Panc1 (cell line): ENCODE measurements around the gene LMNB1.

ENCODE experiments used
- POLR2AphosphoS5 ChIP-seq: IDR thresholded peaks from 2 replicates; pipeline ENCODE4 v1.6.1; 2012; ENCODE audit warnings: mild to moderate bottlenecking, low read depth, low read length, moderate library complexity
- SIN3A ChIP-seq: IDR thresholded peaks from 2 replicates; pipeline ENCODE4 v1.6.1; 2012; ENCODE audit warnings: low read depth, mild to moderate bottlenecking, low read length, moderate library complexity, borderline replicate concordance; ENCODE audit not compliant: insufficient read depth
- TCF7L2 ChIP-seq: IDR thresholded peaks from 2 replicates; pipeline ENCODE4 v1.6.1; 2011; ENCODE audit warnings: mild to moderate bottlenecking, low read depth, low read length, inconsistent platforms
- TF ChIP-seq, protein P1 (sequence below): fragments of 450-650 bp; IDR thresholded peaks from 2 replicates; pipeline ENCODE4 v1.5.1; 2017; ENCODE audit warnings: mild to moderate bottlenecking
- TF ChIP-seq, protein P2 (sequence below), 2 experiments: IDR thresholded peaks; 2 replicates each; pipeline ENCODE4 v1.6.1; 2011 to 2012; ENCODE audit warnings: low read depth in 2 of 2, control low read depth in 1 of 2, low read length in 1 of 2, mild to moderate bottlenecking in 1 of 2, moderate library complexity in 1 of 2; ENCODE audit not compliant: insufficient read depth in 1 of 2

DNA sequence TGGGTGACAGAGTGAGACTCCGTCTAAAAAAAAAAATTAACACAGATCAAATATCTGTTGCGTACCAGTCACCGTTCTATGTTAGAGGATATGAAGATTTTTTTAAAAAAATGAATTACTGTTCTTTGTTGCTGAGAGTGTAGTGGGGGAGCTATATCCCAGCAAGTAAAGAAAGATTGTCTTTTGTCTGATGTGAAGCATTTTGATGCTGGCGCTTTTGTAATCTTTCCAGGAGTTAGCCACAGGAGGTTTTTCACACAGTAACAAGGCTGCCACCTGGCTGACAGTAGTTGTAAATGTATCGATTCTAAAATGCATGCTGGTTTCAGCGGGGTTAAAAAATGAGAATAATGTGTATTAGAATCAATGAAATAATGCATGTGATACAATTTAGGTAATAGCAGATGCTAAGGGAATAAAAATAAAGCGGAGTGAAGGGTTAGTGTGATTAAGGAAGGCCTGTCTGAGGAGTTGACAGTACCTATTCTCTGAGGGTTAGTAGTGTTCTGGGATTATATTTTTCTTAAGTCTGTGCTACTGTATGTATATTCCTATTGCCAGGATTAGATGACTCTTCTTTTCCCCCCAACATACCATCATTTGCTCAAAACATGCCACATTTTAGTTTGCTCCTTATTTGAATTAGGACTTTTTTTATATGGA lies 3.4 kb downstream of the LMNB1 start:
- TF ChIP-seq, protein P1, sequence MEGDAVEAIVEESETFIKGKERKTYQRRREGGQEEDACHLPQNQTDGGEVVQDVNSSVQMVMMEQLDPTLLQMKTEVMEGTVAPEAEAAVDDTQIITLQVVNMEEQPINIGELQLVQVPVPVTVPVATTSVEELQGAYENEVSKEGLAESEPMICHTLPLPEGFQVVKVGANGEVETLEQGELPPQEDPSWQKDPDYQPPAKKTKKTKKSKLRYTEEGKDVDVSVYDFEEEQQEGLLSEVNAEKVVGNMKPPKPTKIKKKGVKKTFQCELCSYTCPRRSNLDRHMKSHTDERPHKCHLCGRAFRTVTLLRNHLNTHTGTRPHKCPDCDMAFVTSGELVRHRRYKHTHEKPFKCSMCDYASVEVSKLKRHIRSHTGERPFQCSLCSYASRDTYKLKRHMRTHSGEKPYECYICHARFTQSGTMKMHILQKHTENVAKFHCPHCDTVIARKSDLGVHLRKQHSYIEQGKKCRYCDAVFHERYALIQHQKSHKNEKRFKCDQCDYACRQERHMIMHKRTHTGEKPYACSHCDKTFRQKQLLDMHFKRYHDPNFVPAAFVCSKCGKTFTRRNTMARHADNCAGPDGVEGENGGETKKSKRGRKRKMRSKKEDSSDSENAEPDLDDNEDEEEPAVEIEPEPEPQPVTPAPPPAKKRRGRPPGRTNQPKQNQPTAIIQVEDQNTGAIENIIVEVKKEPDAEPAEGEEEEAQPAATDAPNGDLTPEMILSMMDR, result no peak; the same call in 1 of the 2 replicates
- TF ChIP-seq POLR2AphosphoS5 (no peak), SIN3A (no peak), TCF7L2 (no peak)
- TF ChIP-seq, protein P2, sequence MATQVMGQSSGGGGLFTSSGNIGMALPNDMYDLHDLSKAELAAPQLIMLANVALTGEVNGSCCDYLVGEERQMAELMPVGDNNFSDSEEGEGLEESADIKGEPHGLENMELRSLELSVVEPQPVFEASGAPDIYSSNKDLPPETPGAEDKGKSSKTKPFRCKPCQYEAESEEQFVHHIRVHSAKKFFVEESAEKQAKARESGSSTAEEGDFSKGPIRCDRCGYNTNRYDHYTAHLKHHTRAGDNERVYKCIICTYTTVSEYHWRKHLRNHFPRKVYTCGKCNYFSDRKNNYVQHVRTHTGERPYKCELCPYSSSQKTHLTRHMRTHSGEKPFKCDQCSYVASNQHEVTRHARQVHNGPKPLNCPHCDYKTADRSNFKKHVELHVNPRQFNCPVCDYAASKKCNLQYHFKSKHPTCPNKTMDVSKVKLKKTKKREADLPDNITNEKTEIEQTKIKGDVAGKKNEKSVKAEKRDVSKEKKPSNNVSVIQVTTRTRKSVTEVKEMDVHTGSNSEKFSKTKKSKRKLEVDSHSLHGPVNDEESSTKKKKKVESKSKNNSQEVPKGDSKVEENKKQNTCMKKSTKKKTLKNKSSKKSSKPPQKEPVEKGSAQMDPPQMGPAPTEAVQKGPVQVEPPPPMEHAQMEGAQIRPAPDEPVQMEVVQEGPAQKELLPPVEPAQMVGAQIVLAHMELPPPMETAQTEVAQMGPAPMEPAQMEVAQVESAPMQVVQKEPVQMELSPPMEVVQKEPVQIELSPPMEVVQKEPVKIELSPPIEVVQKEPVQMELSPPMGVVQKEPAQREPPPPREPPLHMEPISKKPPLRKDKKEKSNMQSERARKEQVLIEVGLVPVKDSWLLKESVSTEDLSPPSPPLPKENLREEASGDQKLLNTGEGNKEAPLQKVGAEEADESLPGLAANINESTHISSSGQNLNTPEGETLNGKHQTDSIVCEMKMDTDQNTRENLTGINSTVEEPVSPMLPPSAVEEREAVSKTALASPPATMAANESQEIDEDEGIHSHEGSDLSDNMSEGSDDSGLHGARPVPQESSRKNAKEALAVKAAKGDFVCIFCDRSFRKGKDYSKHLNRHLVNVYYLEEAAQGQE (IDR thresholded peaks at IDR 0.05; ENCODE audit: insufficient read depth in 1 of 2, low read depth in 2 of 2, low read length in 1 of 2), result no peak
